Adrenal gland (tissue), 5 donors: ENCODE data around the gene CCDC154.

Experiments
- CTCF ChIP-seq, 6 experiments: fragments of 450-650 bp in 4 of 6; fragments of 200-600 bp in 2 of 6; sonication (generic) in 1 of 6; IDR thresholded peaks; 1 replicate in 5 of 6; 2 replicates in 1 of 6; pipeline versions ENCODE4 v1.5.1 to v1.8.0; 2016 to 2021; ENCODE audit warnings: antibody characterized with exemption in 6 of 6, mild to moderate bottlenecking in 2 of 6, moderate library complexity in 1 of 6
- POLR2A ChIP-seq, 2 donors: fragments of 450-650 bp; IDR thresholded peaks; one replicate each; pipeline ENCODE4 v1.6.1; 2017; ENCODE audit warnings: antibody characterized with exemption in 2 of 2, mild to moderate bottlenecking in 2 of 2, moderate library complexity in 1 of 2
- donor health status: DM: no; HTN: no; CAD: no.

GRCh38 chr16:1401758-1402154, 42.6 kb downstream of the CCDC154 start:
- TF ChIP-seq CTCF (IDR thresholded peaks at IDR 0.05) = no peak
- no peak for TF ChIP-seq POLR2A (IDR thresholded peaks at IDR 0.05)
